HG02938 (cell line): Measurements from ENCODE around the gene WWC1.

Experiments
- ATAC-seq: cut with Tn5 transposase; IDR thresholded peaks from one replicate; pipeline ENCODE4 v1.9.1; 2021; ENCODE audit warnings: mild to moderate bottlenecking, moderate library complexity; ENCODE audit not compliant: unreplicated experiment

WWC1 gene

DNA sequence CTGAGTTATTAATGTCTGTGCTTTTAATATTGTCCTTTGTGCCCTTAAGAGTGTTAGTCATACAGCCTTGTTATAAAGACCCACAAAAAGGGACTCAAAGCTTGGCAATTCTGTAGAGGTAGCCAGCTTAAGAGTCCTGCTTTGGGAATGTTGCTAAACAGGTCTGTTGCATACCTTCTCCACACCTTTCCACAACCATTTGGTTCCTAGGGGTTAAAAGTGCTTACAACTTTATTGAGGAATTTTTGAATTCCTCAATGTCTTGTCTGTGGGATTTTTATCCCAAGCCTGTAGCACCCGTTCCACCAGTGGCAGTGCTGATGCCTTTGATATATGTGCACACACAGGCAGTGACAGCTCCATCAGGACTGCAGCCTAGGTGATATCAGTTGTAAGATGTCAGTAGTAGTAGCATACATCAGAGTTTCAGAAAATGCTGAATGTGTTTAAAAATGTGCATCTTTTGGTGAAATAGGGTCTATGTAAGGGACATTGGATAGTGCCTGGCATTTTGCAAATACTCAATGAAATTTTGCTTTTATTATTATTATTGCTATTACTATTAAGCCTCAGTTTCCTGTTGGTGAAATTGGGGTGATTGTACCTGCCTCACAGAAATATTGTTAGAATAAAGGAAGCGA lies 68.5 kb downstream of the WWC1 start:
- no peak for ATAC-seq

DNA sequence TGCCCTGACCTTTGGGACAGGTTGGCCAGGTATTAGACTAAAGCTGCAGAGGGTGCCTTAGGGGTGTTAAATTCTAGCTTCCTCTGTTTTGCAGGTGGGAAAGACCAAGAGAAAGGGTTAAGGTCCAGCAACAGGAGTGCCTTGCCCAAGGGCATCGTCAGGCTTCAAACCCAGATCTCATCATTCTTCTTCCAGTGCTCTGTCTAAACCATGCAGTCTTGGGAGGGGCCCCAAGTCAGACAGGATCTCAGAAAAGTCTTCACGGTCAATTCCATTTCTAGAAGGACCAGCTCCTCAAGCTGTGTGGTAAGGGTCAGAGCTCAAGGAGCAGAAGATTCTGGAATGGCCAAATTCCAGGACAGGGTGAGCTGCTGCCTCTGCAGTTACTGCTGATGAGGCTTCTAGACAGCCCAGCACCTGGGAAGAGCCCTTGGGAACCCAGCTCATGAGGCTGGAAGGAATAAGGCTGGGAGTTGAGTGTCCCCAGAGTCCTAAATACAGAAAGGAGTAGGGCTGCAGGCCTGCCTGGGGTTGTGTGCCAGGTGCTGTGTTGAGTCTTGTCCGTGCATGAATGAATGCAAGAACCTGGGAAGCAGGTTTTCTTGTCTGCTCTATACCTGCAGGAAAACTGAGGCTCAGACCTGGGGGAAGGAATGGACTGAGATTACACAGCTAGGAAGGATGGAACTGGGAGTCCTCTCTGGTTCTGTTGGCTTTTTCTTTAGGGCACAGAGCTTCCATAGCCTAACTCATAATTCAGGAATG lies 69.3 kb downstream of the WWC1 start:
- ATAC-seq, result no peak

DNA sequence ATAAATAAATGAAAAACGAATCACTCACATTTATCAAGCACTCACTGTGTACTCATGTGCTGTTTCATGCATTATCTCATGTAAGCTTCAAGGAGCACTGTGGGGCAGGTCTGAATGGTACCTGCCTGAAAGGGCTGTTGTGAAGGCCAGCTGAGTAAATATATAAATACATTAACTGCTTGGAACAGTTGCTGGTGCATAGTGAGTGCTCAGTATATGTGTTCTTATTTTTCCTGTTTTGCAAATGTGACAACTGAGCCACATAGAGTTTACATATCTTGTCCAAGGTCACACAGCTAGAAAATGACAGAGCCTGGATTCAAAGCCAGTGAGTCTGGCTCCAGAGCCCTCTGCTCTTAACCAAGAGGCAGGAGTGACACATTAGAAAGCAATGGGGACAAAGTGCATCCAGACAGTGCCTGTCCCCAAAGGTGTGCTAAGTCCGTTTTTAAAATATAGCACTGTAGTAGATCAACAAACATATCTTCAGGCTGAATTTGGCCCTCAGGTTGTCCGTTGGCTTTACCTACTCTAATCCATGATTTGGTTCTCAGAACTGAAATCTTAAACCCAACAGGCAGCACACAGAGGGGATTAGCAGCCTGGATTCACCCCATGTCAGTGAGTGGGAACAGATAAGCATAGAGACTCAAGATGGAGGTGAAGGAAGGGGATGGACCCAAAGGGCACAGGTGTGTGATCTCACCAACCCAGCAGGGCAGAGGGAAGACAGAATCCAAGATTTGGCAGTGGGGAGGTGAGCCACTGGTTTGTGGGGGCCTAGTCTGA lies 70.8 kb downstream of the WWC1 start:
- no peak for ATAC-seq

DNA sequence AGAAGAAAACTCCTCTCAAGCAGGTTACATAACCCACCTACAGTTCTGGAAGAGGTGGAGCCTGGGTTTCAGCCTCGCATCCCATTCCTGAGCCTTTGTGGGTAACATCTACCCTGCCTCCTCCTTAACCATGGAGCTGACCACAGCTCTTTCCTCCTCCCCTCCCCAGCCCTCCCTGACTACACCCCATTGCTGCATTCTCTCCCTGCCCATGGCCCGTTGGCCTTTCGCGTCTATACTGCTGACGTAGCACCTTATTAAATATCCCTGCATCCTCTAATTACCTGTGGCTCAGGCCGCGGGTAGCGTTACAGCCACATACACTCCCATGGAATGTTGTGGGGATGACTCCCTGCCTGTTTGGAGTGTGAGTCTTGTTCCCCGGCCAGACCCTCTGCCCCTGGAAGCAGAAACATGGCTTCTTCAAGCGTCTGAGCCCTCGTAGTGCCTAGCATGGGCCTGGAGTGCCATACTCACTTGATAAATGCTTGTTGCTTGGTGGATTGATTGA lies 72.8 kb downstream of the WWC1 start:
- ATAC-seq, result no peak

DNA sequence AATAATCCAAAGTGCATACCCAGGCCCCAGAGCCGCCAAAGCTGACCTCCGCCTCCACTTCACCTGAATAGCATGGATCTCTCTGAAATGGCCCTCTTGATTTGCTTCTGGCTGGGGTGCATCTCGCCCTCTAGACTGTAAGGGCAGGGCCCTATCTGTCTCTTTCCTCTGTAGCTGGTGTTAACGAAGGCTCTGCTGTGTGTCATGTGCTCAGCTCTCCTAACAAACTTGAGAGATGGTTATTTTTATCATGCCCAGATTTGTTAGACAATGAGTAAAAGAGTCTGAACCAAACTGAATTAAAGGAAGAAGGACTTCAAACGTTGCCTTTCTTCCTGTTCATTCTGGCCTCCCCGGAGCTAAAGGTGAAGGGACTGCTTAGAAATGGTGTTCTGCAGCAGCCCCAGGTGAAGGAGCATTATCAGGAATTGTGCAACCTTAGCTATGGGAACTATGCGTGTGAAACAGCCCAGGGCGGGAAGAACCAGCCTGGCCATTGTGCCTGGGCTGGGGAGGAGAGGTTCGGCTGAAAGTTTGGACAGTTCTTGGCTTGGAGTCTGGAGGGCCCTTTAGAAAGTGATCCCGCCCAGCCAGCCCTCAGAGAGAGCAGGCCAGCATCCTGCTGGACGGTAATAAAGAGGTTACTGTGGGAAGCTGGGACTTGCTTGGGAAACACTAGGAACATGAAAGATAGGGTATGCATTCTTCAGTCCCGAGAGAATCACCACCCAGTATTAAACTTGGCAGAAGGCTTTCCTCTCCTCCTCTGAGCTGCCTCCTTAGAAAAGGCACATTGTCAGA lies 73.5 kb downstream of the WWC1 start:
- no peak for ATAC-seq

DNA sequence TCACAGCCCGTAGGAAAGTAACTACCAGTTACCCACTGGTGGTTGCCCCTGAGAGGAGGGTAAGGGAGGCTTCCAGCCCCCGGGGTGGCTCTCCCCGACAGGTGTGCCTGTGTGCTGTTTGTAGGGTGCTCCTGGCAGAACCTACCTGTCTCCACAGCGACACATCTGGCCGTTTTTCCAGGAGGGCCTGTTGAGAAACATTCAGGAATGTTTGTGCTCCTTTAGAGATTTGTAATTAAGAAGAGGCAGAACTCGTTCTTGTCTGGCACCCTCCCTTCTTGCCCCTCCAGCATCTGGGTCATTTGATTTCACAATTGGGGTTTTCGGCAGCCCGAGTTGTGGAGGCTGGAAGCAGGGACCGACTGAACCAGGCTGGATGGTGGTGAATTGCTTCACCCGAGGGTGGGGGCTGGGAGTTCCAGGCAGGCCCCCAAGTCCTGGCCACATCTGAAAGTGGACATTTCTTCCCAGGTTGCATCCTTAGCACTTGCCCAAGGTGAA lies 74.2 kb downstream of the WWC1 start:
- no peak for ATAC-seq

DNA sequence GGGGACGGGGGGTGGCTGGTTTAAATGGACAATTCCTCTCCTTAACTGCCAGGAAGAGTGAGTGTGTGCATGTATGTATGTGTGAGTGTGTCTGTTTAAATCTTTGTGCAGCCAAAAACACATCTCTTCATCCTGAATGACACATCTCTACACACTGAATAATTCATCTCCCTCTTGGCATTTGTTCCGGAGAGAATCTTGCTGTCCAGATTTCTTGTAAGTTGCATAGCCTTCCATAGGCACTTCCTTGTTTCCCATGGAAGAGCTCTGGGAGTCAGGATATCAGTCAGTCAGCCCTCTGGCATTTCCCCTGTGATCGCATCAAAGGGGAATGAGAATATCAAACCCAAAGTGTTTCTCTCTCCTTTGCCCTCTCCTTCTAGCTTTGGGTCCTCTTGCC lies 74.7 kb downstream of the WWC1 start:
- ATAC-seq, result no peak

DNA sequence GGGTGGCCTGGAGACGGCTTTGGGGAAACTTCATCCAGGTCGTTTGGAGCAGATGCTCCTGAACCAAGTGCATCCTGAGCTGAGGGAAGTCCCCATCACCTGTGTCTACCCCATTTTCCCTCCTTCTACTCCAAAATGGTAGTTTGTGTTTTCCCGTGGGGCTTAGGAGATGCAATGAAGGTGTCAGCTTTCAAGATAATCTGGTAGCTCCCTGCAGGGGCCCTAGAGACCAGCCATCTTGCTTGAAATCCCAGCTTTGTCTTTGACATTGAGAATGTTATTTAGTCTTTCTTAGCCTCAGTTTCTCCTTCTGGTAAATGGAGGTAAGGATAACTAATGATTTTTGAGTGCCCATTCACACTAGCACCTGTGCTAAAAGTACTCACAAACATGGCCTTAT lies 77.4 kb downstream of the WWC1 start:
- ATAC-seq, result no peak

DNA sequence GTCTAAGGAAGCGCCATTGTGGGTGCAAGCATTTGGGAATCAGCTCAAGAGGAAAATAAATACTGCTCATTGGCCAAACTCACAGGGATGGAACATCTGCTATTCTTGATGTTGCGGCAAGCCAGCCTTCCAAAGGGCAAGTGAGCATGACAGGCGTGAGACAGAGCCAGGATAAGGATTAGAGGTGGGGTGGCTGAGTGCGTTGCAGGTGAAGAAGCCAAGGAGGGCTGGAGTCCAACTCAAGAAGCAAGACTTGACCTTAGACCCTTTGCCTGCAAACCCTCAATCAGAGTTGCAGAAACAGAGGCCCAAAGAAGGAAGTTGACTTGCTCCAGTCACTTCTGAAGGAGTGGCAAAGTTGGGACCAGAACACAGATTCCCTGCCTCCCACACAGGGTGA lies 79.4 kb downstream of the WWC1 start:
- no peak for ATAC-seq

DNA sequence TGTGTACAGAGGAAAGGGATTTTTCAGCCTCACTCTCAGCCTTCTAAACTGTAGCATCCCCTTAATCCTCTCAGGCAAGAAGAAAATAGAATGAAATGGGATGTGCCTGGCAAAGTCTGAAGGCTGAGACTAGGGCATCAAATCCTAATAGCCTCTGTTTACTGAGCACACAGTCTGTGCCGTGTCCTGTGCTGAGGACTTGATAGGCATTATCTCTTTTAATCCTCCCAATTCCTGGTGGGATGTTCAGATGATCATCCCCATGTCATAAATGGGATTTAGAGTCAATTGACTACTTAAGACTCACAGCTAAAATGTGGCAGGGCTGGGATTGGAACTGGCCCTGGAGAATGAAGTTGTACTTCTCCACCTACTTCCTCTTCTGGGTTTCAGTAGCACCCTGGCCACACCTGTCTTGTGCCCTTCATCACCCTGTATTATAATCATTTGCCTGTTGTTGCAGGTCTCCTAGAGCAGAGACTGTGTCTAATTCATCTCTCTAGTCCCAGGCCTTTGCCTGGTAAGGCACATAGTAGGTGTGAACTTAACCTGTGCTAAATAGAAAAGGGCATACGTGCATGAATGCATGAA lies 81.0 kb downstream of the WWC1 start:
- no peak for ATAC-seq

DNA sequence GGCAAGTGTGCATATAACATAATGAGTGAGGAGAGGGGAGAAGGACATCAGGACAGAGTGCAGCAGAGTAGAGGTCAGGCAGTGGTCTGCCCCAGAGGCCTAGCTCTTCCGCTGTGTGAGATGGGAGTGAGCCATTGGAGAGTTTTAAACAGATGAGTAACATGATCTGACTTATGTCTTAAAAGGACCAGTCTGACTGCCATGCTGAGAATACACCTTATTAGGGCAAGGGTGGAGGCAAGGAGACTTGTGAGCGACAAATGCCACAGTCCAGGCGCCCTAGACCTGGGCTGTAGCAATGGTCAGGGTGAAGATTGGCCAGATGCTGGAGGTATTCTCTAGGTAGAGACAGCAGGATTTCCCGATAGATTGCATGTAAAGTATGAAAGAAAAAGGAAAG lies 83.1 kb downstream of the WWC1 start:
- no peak for ATAC-seq

DNA sequence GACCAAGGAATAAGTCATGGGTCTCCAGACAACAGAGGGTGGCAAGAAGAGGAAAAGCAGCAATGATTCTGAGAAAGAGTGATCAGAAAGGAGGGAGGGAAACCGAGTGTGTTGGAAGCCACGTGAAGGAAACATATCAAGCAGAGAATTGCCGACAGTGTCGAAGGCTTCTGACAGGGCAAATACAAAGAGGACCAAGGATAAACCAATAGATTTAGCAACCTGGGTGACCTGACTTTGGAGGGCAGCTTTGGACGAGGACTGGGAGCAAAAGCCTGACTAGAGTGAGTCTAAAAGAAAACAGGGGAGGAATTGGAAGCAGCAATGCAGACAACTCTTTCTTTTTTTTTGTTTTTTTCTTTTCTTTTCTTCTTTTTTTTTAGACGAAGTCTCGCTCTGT lies 83.8 kb downstream of the WWC1 start:
- ATAC-seq, result no peak

DNA sequence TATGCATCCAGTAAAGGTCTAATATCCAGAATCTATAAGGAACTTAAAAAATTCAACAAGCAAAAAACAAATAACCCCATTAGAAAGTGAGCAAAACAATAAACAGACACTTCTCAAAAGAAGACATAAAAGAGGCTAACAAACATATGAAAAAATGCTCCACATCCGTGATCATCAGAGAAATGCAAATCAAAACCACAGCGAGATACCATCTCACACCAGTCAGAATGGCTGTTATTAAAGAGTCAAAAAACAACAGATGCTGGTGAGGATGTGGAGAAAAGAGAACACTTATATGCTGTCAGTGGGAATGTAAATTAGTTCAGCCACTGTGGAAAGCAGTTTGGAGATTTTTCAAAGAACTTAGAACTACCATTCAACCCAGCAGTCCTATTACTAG lies 86.1 kb downstream of the WWC1 start:
- ATAC-seq, result no peak

DNA sequence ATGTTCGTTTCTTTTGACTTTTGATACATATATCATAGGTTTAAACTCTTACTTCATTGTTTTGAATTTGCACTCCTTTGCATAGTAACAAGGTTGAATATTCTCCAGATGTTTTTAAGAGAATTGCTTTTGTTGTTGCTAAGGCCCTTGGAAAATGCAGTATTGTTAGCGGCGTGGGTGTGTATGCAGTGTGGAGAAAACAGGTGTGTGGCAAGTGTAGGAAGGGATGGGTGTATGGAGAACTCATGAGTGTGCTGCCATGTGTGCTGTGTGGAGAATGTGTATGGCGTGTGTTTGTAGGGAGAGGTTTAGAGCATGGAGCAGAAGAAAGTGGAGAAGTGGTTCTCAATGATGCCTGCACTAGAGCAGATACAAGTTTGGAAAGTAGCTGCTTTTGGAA lies 87.3 kb downstream of the WWC1 start:
- no peak for ATAC-seq

DNA sequence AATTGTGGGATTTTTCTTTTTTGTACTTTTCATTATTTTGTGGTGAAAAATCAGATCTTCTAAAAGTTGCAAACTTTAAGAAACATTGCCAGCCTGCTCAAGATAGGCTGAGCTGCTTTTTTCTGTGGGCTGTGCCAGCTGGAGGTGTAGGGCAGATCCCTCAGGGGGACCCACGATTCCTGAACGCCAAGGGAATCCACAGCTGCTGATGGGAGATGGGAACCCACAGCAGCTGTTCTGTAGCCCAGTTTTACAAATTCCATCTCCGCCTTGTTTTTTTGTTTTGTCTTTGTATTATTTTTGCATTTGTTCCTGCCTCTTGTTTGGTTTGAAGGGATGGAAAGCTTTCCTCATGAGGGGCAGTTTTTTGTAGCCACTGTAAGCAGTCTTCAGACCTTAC lies 91.0 kb downstream of the WWC1 start:
- no peak for ATAC-seq

DNA sequence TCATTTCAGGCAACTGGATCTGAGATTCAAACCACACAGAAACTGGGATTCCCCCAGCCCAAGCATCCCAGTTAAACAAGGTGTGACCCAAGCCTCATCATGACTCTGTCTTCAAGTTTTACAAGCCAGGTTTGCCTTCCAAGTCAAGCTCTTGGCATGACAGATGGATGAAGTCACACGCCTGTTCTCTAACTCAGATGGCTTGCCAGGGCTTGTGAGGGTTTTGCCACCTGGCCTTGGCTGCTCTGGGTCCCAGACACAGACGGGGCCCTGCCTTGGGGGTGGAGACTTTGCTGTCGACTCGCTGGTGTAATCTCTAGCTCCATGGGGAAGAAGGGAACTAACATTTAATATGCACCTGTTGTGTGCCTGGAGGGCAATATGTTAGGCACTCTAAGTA lies 99.0 kb downstream of the WWC1 start:
- no peak for ATAC-seq

DNA sequence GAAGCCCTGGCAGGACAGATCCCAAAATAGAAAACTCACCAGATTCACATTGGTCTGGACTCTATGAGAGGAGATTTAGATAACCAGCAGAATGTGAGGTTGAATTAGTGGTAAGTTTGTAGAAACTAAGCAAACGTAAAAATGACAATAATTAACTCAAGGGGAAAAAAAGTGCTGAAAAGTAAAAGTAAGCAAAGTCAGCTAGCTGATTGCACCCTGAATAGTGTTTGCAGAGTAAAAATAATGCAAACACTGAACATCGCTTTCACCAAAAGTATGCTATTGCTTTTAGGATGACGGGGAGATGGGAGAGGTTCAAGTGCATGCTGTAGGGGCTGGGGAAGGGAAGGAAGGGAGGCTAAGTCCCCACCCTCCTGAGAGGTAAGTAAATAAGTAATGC lies 102.3 kb downstream of the WWC1 start:
- no peak for ATAC-seq

DNA sequence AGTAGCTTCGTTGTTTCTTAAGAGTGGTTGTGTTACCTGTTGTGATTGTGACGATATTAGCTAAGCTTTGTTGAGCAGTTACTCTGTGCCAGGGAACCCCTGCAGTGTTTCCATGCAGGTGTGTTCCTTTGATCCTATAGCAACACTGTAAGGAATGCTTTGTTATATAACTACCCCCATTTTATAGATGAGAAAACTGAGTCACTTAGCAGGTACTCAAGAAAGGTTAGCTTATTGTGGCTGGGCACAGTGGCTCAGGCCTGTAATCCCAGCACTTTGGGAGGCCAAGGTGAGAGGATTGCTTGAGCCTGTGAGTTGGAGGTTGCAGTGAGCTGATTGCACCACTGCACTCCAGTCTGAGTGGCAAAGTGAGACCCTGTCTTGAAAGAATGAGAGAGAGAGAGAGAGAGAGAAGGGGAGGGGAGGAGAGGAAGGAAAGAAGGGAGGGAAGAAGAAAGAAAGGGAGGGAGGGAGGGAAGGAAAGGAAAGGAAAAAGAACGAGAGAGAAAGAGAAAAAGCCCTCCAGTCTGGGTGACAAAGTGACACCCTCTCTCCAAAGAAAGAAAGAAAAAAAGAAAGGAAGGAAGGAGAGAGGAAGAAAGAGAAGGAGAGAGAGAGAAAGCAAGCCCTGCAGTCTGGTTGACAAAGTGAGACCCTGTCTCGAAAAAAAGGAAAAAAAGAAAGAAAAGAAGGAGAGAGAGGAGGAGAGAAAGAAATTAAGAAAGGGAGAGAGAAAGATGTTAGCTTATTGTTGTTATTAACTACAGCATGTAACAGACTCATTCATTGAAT lies 109.2 kb downstream of the WWC1 start:
- no peak for ATAC-seq

DNA sequence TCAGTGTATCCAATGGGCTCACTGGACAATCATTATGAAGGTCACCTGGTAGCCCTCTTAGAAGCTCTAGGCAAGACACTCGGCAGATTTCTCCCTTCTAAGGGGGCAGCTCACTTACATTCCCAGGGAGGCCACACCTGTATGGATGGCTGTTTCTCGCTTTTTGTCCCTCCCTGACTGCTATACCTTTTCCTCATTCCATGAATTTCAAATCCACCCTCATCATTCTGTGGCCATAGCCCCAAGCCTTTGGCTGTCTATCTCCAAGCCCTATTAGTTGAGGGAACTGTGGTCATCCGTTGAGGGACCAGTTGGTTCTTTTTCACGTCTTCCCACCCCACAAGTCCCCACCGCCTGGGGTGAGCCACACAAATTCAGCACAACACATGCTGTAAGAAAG lies 109.8 kb downstream of the WWC1 start:
- no peak for ATAC-seq

DNA sequence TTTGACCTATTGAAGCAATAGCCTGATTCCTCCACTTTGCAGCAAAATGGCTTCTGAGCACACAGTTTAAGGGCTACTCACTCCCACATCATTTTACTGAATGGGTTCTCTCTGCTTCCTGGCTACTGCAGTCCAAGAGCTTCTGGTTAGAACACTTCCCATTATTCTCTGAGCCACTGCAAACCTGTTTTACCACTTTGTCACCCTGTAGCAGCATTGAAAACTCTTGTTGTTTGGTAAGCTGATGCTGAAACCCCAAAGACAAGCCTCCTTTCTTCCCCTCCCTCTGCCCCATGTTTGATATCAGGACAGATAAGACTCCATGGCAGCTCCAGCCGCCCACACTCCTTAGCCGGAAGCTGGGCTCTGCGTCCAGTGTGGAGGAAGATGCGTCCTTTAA lies 110.4 kb downstream of the WWC1 start:
- ATAC-seq, result no peak
